ENCODE results near the gene LPIN1. TPM values are rescaled to one million over a fixed set of nuclear protein-coding genes. Genes with fewer than 3 reads are reported as not detected.
A peak's percentile ranks its signal among the peaks of the same experiment; 100 is the strongest.

Gene LPIN1
- total and polyA plus RNA-seq, 2 of the 13 experiments (the other 11 are each of a cell fraction or from before 2014, with no cell fraction given), result 9.7 to 19.4 TPM

DNA sequence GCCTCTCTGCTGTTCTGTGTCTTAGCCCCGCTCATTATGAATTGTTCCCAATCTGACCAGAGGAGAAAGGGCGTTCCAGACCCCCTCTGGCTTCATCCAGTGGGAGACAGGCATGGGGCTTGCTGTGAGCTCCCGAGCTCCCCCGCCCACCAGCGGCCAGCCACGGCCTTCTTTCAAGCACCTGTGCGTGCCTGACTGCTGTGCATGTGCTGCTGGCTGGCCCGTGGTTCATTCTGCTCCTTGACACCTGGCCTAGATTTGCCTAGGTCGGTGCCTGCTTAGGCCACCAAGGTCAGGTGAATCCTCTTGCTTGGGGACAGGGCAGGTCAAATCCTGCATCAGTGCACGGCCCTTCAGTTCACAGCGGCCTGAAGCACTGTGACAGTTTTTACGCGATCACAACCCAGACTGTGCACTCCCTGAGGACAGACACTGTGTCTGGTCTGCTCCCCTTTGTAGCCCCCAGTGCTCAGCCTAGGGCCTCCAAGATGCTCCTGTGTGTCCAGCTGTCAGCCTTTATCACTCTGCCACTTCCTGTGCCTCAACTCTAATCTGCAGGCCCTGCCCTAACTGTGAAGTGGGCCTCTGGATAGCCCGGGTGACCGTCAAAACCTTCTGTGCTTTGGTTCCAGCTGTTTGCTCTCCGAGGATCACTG is 3.6 kb upstream of the LPIN1 start (continued):
- TF ChIP-seq TMF1 (CRISPR knock-in tag; IDR thresholded peaks at IDR 0.05; ENCODE audit: low read depth), result no peak
- TF ChIP-seq ZNF101 (CRISPR knock-in tag; IDR thresholded peaks at IDR 0.05; ENCODE audit: borderline replicate concordance, low read depth), result no peak
- TF ChIP-seq ZNF660 (CRISPR knock-in tag; IDR thresholded peaks at IDR 0.05; ENCODE audit: borderline replicate concordance, low read depth), result no peak
- TF ChIP-seq HDAC1 (CRISPR knock-in tag; IDR thresholded peaks at IDR 0.05), result peak; percentile 56; the same call in 1 of the 2 replicates
- no peak for TF ChIP-seq KAT7 (CRISPR knock-in tag; IDR thresholded peaks at IDR 0.05; ENCODE audit: borderline replicate concordance)
- TF ChIP-seq, protein P1, sequence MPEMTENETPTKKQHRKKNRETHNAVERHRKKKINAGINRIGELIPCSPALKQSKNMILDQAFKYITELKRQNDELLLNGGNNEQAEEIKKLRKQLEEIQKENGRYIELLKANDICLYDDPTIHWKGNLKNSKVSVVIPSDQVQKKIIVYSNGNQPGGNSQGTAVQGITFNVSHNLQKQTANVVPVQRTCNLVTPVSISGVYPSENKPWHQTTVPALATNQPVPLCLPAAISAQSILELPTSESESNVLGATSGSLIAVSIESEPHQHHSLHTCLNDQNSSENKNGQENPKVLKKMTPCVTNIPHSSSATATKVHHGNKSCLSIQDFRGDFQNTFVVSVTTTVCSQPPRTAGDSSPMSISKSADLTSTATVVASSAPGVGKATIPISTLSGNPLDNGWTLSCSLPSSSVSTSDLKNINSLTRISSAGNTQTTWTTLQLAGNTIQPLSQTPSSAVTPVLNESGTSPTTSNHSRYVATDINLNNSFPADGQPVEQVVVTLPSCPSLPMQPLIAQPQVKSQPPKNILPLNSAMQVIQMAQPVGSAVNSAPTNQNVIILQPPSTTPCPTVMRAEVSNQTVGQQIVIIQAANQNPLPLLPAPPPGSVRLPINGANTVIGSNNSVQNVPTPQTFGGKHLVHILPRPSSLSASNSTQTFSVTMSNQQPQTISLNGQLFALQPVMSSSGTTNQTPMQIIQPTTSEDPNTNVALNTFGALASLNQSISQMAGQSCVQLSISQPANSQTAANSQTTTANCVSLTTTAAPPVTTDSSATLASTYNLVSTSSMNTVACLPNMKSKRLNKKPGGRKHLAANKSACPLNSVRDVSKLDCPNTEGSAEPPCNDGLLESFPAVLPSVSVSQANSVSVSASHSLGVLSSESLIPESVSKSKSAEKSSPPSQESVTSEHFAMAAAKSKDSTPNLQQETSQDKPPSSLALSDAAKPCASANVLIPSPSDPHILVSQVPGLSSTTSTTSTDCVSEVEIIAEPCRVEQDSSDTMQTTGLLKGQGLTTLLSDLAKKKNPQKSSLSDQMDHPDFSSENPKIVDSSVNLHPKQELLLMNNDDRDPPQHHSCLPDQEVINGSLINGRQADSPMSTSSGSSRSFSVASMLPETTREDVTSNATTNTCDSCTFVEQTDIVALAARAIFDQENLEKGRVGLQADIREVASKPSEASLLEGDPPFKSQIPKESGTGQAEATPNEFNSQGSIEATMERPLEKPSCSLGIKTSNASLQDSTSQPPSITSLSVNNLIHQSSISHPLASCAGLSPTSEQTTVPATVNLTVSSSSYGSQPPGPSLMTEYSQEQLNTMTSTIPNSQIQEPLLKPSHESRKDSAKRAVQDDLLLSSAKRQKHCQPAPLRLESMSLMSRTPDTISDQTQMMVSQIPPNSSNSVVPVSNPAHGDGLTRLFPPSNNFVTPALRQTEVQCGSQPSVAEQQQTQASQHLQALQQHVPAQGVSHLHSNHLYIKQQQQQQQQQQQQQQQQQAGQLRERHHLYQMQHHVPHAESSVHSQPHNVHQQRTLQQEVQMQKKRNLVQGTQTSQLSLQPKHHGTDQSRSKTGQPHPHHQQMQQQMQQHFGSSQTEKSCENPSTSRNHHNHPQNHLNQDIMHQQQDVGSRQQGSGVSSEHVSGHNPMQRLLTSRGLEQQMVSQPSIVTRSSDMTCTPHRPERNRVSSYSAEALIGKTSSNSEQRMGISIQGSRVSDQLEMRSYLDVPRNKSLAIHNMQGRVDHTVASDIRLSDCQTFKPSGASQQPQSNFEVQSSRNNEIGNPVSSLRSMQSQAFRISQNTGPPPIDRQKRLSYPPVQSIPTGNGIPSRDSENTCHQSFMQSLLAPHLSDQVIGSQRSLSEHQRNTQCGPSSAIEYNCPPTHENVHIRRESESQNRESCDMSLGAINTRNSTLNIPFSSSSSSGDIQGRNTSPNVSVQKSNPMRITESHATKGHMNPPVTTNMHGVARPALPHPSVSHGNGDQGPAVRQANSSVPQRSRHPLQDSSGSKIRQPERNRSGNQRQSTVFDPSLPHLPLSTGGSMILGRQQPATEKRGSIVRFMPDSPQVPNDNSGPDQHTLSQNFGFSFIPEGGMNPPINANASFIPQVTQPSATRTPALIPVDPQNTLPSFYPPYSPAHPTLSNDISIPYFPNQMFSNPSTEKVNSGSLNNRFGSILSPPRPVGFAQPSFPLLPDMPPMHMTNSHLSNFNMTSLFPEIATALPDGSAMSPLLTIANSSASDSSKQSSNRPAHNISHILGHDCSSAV (CRISPR knock-in tag; IDR thresholded peaks at IDR 0.05; ENCODE audit: borderline replicate concordance), result peak; percentile 35; the same call in 1 of the 2 replicates
- TF ChIP-seq GABPB1 (CRISPR knock-in tag; IDR thresholded peaks at IDR 0.05), result peak; percentile 12; the same call in 1 of the 2 replicates
- peak; percentile 85 for TF ChIP-seq ZNF619 (CRISPR knock-in tag; IDR thresholded peaks at IDR 0.05)
- TF ChIP-seq, protein P2, sequence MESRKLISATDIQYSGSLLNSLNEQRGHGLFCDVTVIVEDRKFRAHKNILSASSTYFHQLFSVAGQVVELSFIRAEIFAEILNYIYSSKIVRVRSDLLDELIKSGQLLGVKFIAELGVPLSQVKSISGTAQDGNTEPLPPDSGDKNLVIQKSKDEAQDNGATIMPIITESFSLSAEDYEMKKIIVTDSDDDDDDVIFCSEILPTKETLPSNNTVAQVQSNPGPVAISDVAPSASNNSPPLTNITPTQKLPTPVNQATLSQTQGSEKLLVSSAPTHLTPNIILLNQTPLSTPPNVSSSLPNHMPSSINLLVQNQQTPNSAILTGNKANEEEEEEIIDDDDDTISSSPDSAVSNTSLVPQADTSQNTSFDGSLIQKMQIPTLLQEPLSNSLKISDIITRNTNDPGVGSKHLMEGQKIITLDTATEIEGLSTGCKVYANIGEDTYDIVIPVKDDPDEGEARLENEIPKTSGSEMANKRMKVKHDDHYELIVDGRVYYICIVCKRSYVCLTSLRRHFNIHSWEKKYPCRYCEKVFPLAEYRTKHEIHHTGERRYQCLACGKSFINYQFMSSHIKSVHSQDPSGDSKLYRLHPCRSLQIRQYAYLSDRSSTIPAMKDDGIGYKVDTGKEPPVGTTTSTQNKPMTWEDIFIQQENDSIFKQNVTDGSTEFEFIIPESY (CRISPR knock-in tag; IDR thresholded peaks at IDR 0.05), result no peak; the same call in 1 of the 2 replicates
- TF ChIP-seq RBM39 (IDR thresholded peaks at IDR 0.05; ENCODE audit: low read depth, low read length, poor library complexity, severe bottlenecking), result no peak
- TF ChIP-seq NFKBIZ (CRISPR knock-in tag; IDR thresholded peaks at IDR 0.05), result no peak
- no peak for TF ChIP-seq NCOR1 (IDR thresholded peaks at IDR 0.05; ENCODE audit: borderline replicate concordance, low read length)
- no peak for TF ChIP-seq TRIM24 (CRISPR knock-in tag; IDR thresholded peaks at IDR 0.05)
- no peak for TF ChIP-seq POLR2AphosphoS2 (IDR thresholded peaks at IDR 0.05; ENCODE audit: low read depth, low read length)
- TF ChIP-seq, protein P3, sequence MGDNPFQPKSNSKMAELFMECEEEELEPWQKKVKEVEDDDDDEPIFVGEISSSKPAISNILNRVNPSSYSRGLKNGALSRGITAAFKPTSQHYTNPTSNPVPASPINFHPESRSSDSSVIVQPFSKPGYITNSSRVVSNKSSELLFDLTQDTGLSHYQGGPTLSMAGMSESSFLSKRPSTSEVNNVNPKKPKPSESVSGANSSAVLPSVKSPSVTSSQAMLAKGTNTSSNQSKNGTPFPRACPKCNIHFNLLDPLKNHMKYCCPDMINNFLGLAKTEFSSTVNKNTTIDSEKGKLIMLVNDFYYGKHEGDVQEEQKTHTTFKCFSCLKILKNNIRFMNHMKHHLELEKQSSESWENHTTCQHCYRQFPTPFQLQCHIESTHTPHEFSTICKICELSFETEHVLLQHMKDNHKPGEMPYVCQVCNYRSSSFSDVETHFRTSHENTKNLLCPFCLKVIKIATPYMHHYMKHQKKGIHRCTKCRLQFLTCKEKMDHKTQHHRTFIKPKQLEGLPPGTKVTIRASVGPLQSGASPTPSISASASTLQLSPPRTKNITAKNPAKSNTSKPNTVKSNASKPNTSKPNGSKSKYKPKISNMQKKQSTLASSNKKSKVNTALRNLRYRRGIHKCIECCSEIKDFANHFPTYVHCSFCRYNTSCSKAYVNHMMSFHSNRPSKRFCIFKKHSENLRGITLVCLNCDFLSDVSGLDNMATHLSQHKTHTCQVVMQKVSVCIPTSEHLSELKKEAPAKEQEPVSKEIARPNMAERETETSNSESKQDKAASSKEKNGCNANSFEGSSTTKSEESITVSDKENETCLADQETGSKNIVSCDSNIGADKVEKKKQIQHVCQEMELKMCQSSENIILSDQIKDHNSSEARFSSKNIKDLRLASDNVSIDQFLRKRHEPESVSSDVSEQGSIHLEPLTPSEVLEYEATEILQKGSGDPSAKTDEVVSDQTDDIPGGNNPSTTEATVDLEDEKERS (CRISPR knock-in tag; IDR thresholded peaks at IDR 0.05), result 0 out of 2 replicates have a peak, but pooled peaks have one; percentile 39
